HT1080 (cell line): ENCODE data around the gene RNF26. TPM values are rescaled to one million over a fixed set of nuclear protein-coding genes. Genes with fewer than 3 reads are reported as not detected.

Experiments
- DNase-seq: peaks from one replicate; pipeline ENCODE4 v3.0.0-alpha.2; 2015; ENCODE audit warnings: low read depth
- polyA plus RNA-seq, 2 experiments: library from polyadenylated mRNA; depleted of rRNA; stranded (reverse); fragments of >200 nt; gene quantifications; 2 replicates each; pipeline ENCODE4 v1.2.3, GENCODE V29; 2015
- total RNA-seq: library from RNA; depleted of rRNA; stranded (reverse); fragments of >200 nt; shearing (Covaris generic); gene quantifications from 2 replicates; pipeline ENCODE4 v1.2.3, GENCODE V29; 2014; rRNA removed

The RNF26 gene
- 7.6 and 12.1 TPM in 2 replicates for total RNA-seq
- 63.9 and 65.4 TPM in 2 replicates for polyA plus RNA-seq (2015; cell fraction: cytosol; rRNA removed)
- 28.5 and 31.9 TPM in 2 replicates for polyA plus RNA-seq (2015; cell fraction: nucleus; rRNA removed)

GRCh38 chr11:119334174-119334930, at the start of gene RNF26:
Gene RNF26, plus strand, starts transcription at chr11:119334527. Its CDS starts 596 bp downstream, at chr11:119335123.
- DNase-seq, result peak; percentile 98

GRCh38 chr11:119285431-119285830, 48.9 kb upstream of the RNF26 start:
- no peak for DNase-seq

- DNase-seq, result no peak
Observed at GRCh38 chr11:119288219-119288618, 46.1 kb upstream of the RNF26 start.

GRCh38 chr11:119290894-119291497, 43.3 kb upstream of the RNF26 start:
- no peak for DNase-seq

- DNase-seq, result no peak
Observed at GRCh38 chr11:119293461-119293860, 40.9 kb upstream of the RNF26 start.

- DNase-seq, result peak; percentile 44
Observed at GRCh38 chr11:119295178-119295577, 39.1 kb upstream of the RNF26 start.

- no peak for DNase-seq
Observed at GRCh38 chr11:119297938-119298337, 36.4 kb upstream of the RNF26 start.

GRCh38 chr11:119298726-119299125, 35.6 kb upstream of the RNF26 start:
- DNase-seq, result no peak

- DNase-seq, result no peak
Observed at GRCh38 chr11:119299416-119299815, 34.9 kb upstream of the RNF26 start.

- no peak for DNase-seq
Observed at GRCh38 chr11:119300198-119300964, 33.9 kb upstream of the RNF26 start.

GRCh38 chr11:119303227-119303718, 31.1 kb upstream of the RNF26 start:
- no peak for DNase-seq

- no peak for DNase-seq
Observed at GRCh38 chr11:119305556-119306372, 28.6 kb upstream of the RNF26 start.

GRCh38 chr11:119306373-119306890, 27.9 kb upstream of the RNF26 start:
- peak; percentile 32 for DNase-seq

GRCh38 chr11:119307219-119307618, 27.1 kb upstream of the RNF26 start:
- DNase-seq, result no peak

GRCh38 chr11:119307974-119308373, 26.4 kb upstream of the RNF26 start:
- DNase-seq, result no peak

- no peak for DNase-seq
Observed at GRCh38 chr11:119309411-119309810, 24.9 kb upstream of the RNF26 start.

GRCh38 chr11:119309953-119310681, 24.2 kb upstream of the RNF26 start:
- no peak for DNase-seq

- no peak for DNase-seq
Observed at GRCh38 chr11:119310682-119311052, 23.7 kb upstream of the RNF26 start.

GRCh38 chr11:119314726-119315125, 19.6 kb upstream of the RNF26 start:
- no peak for DNase-seq
